ENCODE data around the gene FARSA.

DNA sequence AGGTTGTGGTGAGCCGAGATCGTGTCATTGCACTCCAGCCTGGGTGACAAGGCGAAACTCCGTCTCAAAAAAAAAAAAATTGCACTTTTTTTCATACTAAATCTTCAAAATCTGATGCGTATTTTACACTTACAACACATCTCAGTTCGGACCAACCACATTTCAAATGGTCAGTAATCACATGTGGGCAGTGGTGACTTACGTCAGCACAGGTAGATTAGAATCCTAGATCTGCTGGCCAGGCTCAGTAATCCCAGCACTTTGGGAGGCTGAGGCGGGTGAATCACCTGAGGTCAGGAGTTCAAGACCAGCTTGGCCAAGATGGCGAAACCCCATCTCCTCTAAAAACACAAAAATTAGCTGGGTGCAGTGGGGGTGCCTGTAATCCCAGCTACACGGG is 1.6 kb upstream of the FARSA start:
- TF ChIP-seq POLR2A (IDR thresholded peaks at IDR 0.05) (no peak), CTCF (IDR thresholded peaks at IDR 0.05) (no peak)
